A673 (cell line): ENCODE data around the gene TIA1. TPM values are rescaled to one million over a fixed set of nuclear protein-coding genes. Genes with fewer than 3 reads are reported as not detected.

Source experiments
- BruUV-seq: library from RNA; stranded (reverse); fragments of 400-500 nt; replicated peaks from 2 replicates; lab custom pipeline; 2021; lab: Mats Ljungman, UMichigan
- CTCF ChIA-PET: fragments of 300-600 bp; sonication (Branson Sonifier 250); formaldehyde crosslinking; loops from one replicate; lab custom pipeline; 2022; ENCODE audit warnings: antibody characterized with exemption; lab: Charles Lee
- POLR2A ChIA-PET: fragments of 300-600 bp; sonication (Branson Sonifier 250); formaldehyde crosslinking; loops from one replicate; lab custom pipeline; 2022; ENCODE audit warnings: antibody characterized with exemption; ENCODE audit not compliant: low non-redundant PET; lab: Charles Lee
- DNase-seq: peaks from one replicate; pipeline ENCODE4 v3.0.0-alpha.2; 2015; ENCODE audit warnings: low spot score
- H3K27ac ChIP-seq: fragments of 200-600 bp; sonication (generic); 2 replicates; pipeline ENCODE4 v1.5.1; 2016; ENCODE audit warnings: mixed run types, low read depth, mild to moderate bottlenecking, mixed read lengths, antibody characterized with exemption, low read length; ENCODE audit not compliant: poor library complexity, severe bottlenecking
- H3K27me3 ChIP-seq: fragments of 200-600 bp; sonication (generic); replicated peaks from 2 replicates; pipeline ENCODE4 v1.6.1; 2017; ENCODE audit warnings: mixed run types, low read depth, mild to moderate bottlenecking, mixed read lengths, antibody characterized with exemption, low read length; ENCODE audit not compliant: insufficient read depth, poor library complexity
- H3K36me3 ChIP-seq: fragments of 200-600 bp; sonication (generic); 2 replicates; pipeline ENCODE4 v1.6.1; 2016; ENCODE audit warnings: mixed run types, mild to moderate bottlenecking, mixed read lengths, antibody characterized with exemption, low read length; ENCODE audit not compliant: insufficient read depth, poor library complexity, severe bottlenecking
- H3K4me1 ChIP-seq: fragments of 200-600 bp; sonication (generic); 2 replicates; pipeline ENCODE4 v1.6.1; 2017; ENCODE audit warnings: mixed run types, mild to moderate bottlenecking, mixed read lengths, antibody characterized with exemption, low read length; ENCODE audit not compliant: insufficient read depth, poor library complexity, severe bottlenecking
- H3K4me3 ChIP-seq: fragments of 200-600 bp; sonication (generic); 2 replicates; pipeline ENCODE4 v1.5.1; 2016; ENCODE audit warnings: low read depth, mixed run types, mild to moderate bottlenecking, mixed read lengths, low read length; ENCODE audit not compliant: poor library complexity, severe bottlenecking
- H3K9me3 ChIP-seq: fragments of 200-600 bp; sonication (generic); 2 replicates; pipeline ENCODE4 v1.6.1; 2016; ENCODE audit warnings: mixed run types, low read depth, mild to moderate bottlenecking, mixed read lengths, antibody characterized with exemption, low read length; ENCODE audit not compliant: poor library complexity, severe bottlenecking
- CTCF ChIP-seq: fragments of 300-800, 200-600 bp; sonication (generic); conservative IDR thresholded peaks from 2 replicates; pipeline ENCODE4 v1.5.1; 2017; ENCODE audit warnings: low read depth, mild to moderate bottlenecking, antibody characterized with exemption, low read length, moderate library complexity, mixed read lengths
- EZH2 ChIP-seq: fragments of 200-600 bp; sonication (generic); IDR thresholded peaks from 2 replicates; pipeline ENCODE4 v1.6.1; 2017; ENCODE audit warnings: borderline replicate concordance, low read depth, mild to moderate bottlenecking, mixed read lengths, antibody characterized with exemption, low read length; ENCODE audit not compliant: poor library complexity, severe bottlenecking
- intact Hi-C: fragments of 100-400 bp; cut with micrococcal nuclease; formaldehyde crosslinking; loops from one replicate; pipeline ENCODE4 v1.10.0; 2022; ENCODE audit not compliant: unreplicated experiment
- total RNA-seq: library from RNA; stranded (reverse); gene quantifications from 2 replicates; pipeline ENCODE4 v1.2.3, GENCODE V29; 2021

TIA1 gene
- total RNA-seq, 1 experiment from 2014 or later: 197 TPM

GRCh38 chr2:70192516-70192915 lies 55.9 kb downstream of the TIA1 start:
- ChIA-PET POLR2A (no interaction called here), CTCF (no interaction called here)
- DNase-seq: no peak
- no peaks in the 10 kb centered on the region for H3K27me3 ChIP-seq
- no peaks in the 10 kb centered on the region for H3K4me1 ChIP-seq
- H3K4me3 ChIP-seq: no peak overlapping the region
- no peaks in the 10 kb centered on the region for H3K9me3 ChIP-seq
- intact Hi-C loops: no loop called here
- BruUV-seq: no TSS peak
- no peak overlapping the region for H3K27ac ChIP-seq
- no peak for TF ChIP-seq EZH2
- TF ChIP-seq CTCF: no peak
- no peaks in the 10 kb centered on the region for H3K36me3 ChIP-seq

GRCh38 chr2:70191244-70191735 lies 57.1 kb downstream of the TIA1 start:
- H3K36me3 ChIP-seq: no peaks in the 10 kb centered on the region
- H3K27me3 ChIP-seq: no peaks in the 10 kb centered on the region
- H3K27ac ChIP-seq: peak overlapping the region; percentile 96
- intact Hi-C loops: loop anchor here (1.0 kb wide), 1 partner anchor 277 kb away; no protein-coding TSS in a partner anchor
- BruUV-seq: no TSS peak
- H3K4me3 ChIP-seq: peak overlapping the region; percentile 68
- TF ChIP-seq CTCF (no peak), EZH2 (no peak)
- H3K4me1 ChIP-seq: no peaks in the 10 kb centered on the region
- ChIA-PET POLR2A (interaction anchor here (0.6 to 0.7 kb wide), 4 partner anchors 8 to 608 kb away, joined by 3 to 6 read pairs (median 3); no protein-coding TSS in a partner anchor), CTCF (interaction anchor here (0.7 to 1.3 kb wide), 2 partner anchors 288 to 466 kb away, joined by 3 read pairs; no protein-coding TSS in a partner anchor)
- H3K9me3 ChIP-seq: no peaks in the 10 kb centered on the region
- no peak for DNase-seq

GRCh38 chr2:70190418-70191243 lies 57.8 kb downstream of the TIA1 start, which contains the start of gene C2orf42:
TSS of gene C2orf42 (minus strand) at chr2:70191019. CDS start at chr2:70181985, 9,034 bp downstream.
- ChIA-PET POLR2A (interaction anchor here (0.6 to 0.7 kb wide), 5 partner anchors 8 to 608 kb away, joined by 3 to 6 read pairs (median 3); no protein-coding TSS in a partner anchor), CTCF (interaction anchor here (0.5 to 1.3 kb wide), 2 partner anchors 81 to 466 kb away, joined by 3 to 9 read pairs; no protein-coding TSS in a partner anchor)
- H3K36me3 ChIP-seq: no peaks in the 10 kb centered on the region
- intact Hi-C loops: loop anchor here (1.0 kb wide), 1 partner anchor 276 kb away; no protein-coding TSS in a partner anchor
- no peaks in the 10 kb centered on the region for H3K9me3 ChIP-seq
- no peaks in the 10 kb centered on the region for H3K4me1 ChIP-seq
- BruUV-seq: TSS peak; percentile 96
- no peaks in the 10 kb centered on the region for H3K27me3 ChIP-seq
- peak within 1 kb of the TSS; percentile 96 for H3K27ac ChIP-seq
- TF ChIP-seq EZH2: no peak
- 0 out of 2 replicates have a peak, but pooled peaks have one; percentile 19 for TF ChIP-seq CTCF
- peak; percentile 98 for DNase-seq
- peak within 1 kb of the TSS; percentile 68 for H3K4me3 ChIP-seq
